ENCODE data around the gene CYGB. TPM values are rescaled to one million over a fixed set of nuclear protein-coding genes. Genes with fewer than 3 reads are reported as not detected.

The CYGB gene
- total RNA-seq, 4 donors from 2014 or later, result 2.8 to 18.2 (median 10.4) TPM

GRCh38 chr17:76497979-76498875 lies 39.3 kb downstream of the CYGB start:
- Histone ChIP-seq H3K9me3 (no peaks in the 10 kb centered on the region), H3K27ac (peak overlapping the region; percentile 59), H3K4me1 (peaks cover 60% of the 10 kb centered on the region), H3K4me3 (peak overlapping the region; percentile 30), H3K27me3 (no peaks in the 10 kb centered on the region), H3K36me3 (no peaks in the 10 kb centered on the region)
- TF ChIP-seq EP300 (IDR thresholded peaks at IDR 0.05) (no peak), POLR2AphosphoS5 (IDR thresholded peaks at IDR 0.05) (no peak), CTCF (IDR thresholded peaks at IDR 0.05) (no peak), POLR2A (IDR thresholded peaks at IDR 0.05) (no peak)
- 9% methylated on average over 30 of the region's 31 CpGs for WGBS
- no peak for DNase-seq (ENCODE audit: low spot score in 2 of 2)

- Histone ChIP-seq H3K36me3 (no peaks in the 10 kb centered on the region), H3K27me3 (no peaks in the 10 kb centered on the region), H3K9me3 (no peaks in the 10 kb centered on the region), H3K4me1 (peaks cover 66% of the 10 kb centered on the region), H3K27ac (no peak overlapping the region), H3K4me3 (peak overlapping the region; percentile 30)
- 14% methylated on average over 1 of the region's 2 CpGs for WGBS
- TF ChIP-seq CTCF (IDR thresholded peaks at IDR 0.05) (no peak), POLR2AphosphoS5 (IDR thresholded peaks at IDR 0.05) (no peak), EP300 (IDR thresholded peaks at IDR 0.05) (no peak), POLR2A (IDR thresholded peaks at IDR 0.05) (no peak)
- no peak for DNase-seq (ENCODE audit: low spot score in 2 of 2)
Measured at GRCh38 chr17:76497699-76497978, 39.9 kb downstream of the CYGB start.

- no peak for DNase-seq (ENCODE audit: low spot score in 2 of 2)
- Histone ChIP-seq H3K27ac (no peak overlapping the region), H3K4me1 (peaks cover 70% of the 10 kb centered on the region), H3K27me3 (no peaks in the 10 kb centered on the region), H3K4me3 (no peak overlapping the region), H3K36me3 (no peaks in the 10 kb centered on the region), H3K9me3 (no peaks in the 10 kb centered on the region)
- WGBS, result 94% methylated on average over 6 of the region's 6 CpGs
- TF ChIP-seq EP300 (IDR thresholded peaks at IDR 0.05) (no peak), POLR2AphosphoS5 (IDR thresholded peaks at IDR 0.05) (no peak), CTCF (IDR thresholded peaks at IDR 0.05) (no peak), POLR2A (IDR thresholded peaks at IDR 0.05) (no peak)
Measured at GRCh38 chr17:76496464-76496863, 41.0 kb downstream of the CYGB start.

- Histone ChIP-seq H3K27me3 (no peaks in the 10 kb centered on the region), H3K4me1 (peaks cover 72% of the 10 kb centered on the region), H3K36me3 (no peaks in the 10 kb centered on the region), H3K27ac (no peak overlapping the region), H3K4me3 (no peak overlapping the region), H3K9me3 (no peaks in the 10 kb centered on the region)
- 70% methylated on average over 15 of the region's 16 CpGs for WGBS
- TF ChIP-seq POLR2AphosphoS5 (IDR thresholded peaks at IDR 0.05) (no peak), CTCF (IDR thresholded peaks at IDR 0.05) (no peak), EP300 (IDR thresholded peaks at IDR 0.05) (no peak), POLR2A (IDR thresholded peaks at IDR 0.05) (no peak)
- no peak for DNase-seq (ENCODE audit: low spot score in 2 of 2)
Measured at GRCh38 chr17:76495663-76496400, 41.7 kb downstream of the CYGB start.

GRCh38 chr17:76493505-76494167 lies 43.9 kb downstream of the CYGB start:
- Histone ChIP-seq H3K36me3 (no peaks in the 10 kb centered on the region), H3K4me1 (peaks cover 61% of the 10 kb centered on the region), H3K27ac (peak overlapping the region; percentile 76), H3K9me3 (no peaks in the 10 kb centered on the region), H3K4me3 (peak overlapping the region; percentile 1), H3K27me3 (no peaks in the 10 kb centered on the region)
- TF ChIP-seq EP300 (IDR thresholded peaks at IDR 0.05) (no peak), CTCF (IDR thresholded peaks at IDR 0.05) (no peak), POLR2A (IDR thresholded peaks at IDR 0.05) (no peak), POLR2AphosphoS5 (IDR thresholded peaks at IDR 0.05) (no peak)
- 53% methylated on average over 12 of the region's 21 CpGs for WGBS
- DNase-seq (ENCODE audit: low spot score in 2 of 2), result no peak
